ENCODE results near the gene GAMT. TPM values are rescaled to one million over a fixed set of nuclear protein-coding genes. Genes with fewer than 3 reads are reported as not detected.

GAMT gene
- total and polyA plus RNA-seq, 2 of the 13 experiments (the other 11 are each of a cell fraction or from before 2014, with no cell fraction given) = 115 to 124 TPM

DNA sequence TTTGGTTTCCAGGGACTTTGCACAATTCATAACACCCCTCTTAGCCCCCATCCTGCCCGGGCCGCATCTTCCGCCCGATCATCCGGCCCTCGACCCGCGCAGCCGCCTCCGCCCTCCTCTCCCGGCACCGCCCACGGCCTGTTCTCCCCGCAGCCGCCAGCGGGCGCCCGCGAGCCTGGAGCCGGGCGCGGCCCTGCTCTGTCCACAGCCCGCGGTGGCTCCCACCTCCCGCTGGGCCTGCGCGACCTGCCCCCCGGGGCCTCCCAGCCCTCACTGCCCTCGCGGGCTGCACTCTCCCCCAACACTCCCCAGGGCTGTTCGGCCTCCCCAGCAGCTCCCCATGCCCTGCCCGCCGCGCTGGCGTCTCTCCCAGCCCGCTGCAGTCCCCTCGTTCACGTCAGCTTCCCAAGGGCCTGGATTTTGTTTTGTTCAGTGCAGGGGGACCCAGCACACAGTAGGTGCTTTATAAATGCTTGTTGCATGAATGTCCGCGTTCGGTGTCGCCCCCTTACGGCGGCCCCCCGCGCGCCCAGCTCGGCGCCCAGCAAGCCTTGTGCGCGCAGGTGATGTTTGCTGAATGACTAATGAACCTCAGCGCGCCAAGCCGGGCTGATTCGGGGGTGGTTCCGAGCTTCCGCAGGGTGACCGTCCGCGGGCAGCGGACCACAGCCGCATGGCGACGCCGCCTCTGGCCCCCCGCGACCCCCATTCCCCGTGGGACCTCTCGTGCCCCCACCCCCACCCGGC is 44.0 kb upstream of the GAMT start (continued):
- TF ChIP-seq, protein P1, sequence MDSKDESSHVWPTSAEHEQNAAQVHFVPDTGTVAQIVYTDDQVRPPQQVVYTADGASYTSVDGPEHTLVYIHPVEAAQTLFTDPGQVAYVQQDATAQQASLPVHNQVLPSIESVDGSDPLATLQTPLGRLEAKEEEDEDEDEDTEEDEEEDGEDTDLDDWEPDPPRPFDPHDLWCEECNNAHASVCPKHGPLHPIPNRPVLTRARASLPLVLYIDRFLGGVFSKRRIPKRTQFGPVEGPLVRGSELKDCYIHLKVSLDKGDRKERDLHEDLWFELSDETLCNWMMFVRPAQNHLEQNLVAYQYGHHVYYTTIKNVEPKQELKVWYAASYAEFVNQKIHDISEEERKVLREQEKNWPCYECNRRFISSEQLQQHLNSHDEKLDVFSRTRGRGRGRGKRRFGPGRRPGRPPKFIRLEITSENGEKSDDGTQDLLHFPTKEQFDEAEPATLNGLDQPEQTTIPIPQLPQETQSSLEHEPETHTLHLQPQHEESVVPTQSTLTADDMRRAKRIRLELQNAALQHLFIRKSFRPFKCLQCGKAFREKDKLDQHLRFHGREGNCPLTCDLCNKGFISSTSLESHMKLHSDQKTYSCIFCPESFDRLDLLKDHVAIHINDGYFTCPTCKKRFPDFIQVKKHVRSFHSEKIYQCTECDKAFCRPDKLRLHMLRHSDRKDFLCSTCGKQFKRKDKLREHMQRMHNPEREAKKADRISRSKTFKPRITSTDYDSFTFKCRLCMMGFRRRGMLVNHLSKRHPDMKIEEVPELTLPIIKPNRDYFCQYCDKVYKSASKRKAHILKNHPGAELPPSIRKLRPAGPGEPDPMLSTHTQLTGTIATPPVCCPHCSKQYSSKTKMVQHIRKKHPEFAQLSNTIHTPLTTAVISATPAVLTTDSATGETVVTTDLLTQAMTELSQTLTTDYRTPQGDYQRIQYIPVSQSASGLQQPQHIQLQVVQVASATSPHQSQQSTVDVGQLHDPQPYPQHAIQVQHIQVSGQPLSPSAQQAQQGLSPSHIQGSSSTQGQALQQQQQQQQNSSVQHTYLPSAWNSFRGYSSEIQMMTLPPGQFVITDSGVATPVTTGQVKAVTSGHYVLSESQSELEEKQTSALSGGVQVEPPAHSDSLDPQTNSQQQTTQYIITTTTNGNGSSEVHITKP (CRISPR knock-in tag; IDR thresholded peaks at IDR 0.05; ENCODE audit: low read depth) = no peak
- TF ChIP-seq RBAK (CRISPR knock-in tag; IDR thresholded peaks at IDR 0.05) = no peak
- TF ChIP-seq, protein P2, sequence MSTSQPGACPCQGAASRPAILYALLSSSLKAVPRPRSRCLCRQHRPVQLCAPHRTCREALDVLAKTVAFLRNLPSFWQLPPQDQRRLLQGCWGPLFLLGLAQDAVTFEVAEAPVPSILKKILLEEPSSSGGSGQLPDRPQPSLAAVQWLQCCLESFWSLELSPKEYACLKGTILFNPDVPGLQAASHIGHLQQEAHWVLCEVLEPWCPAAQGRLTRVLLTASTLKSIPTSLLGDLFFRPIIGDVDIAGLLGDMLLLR (CRISPR knock-in tag; IDR thresholded peaks at IDR 0.05) = no peak
- TF ChIP-seq, protein P3, sequence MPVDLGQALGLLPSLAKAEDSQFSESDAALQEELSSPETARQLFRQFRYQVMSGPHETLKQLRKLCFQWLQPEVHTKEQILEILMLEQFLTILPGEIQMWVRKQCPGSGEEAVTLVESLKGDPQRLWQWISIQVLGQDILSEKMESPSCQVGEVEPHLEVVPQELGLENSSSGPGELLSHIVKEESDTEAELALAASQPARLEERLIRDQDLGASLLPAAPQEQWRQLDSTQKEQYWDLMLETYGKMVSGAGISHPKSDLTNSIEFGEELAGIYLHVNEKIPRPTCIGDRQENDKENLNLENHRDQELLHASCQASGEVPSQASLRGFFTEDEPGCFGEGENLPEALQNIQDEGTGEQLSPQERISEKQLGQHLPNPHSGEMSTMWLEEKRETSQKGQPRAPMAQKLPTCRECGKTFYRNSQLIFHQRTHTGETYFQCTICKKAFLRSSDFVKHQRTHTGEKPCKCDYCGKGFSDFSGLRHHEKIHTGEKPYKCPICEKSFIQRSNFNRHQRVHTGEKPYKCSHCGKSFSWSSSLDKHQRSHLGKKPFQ (CRISPR knock-in tag; IDR thresholded peaks at IDR 0.05; ENCODE audit: insufficient replicate concordance) = no peak
- TF ChIP-seq SP5 (CRISPR knock-in tag; IDR thresholded peaks at IDR 0.05; ENCODE audit: borderline replicate concordance, low read depth) = peak; percentile 33; the same call in 1 of the 2 replicates
- TF ChIP-seq, protein P4, sequence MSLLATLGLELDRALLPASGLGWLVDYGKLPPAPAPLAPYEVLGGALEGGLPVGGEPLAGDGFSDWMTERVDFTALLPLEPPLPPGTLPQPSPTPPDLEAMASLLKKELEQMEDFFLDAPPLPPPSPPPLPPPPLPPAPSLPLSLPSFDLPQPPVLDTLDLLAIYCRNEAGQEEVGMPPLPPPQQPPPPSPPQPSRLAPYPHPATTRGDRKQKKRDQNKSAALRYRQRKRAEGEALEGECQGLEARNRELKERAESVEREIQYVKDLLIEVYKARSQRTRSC (CRISPR knock-in tag; IDR thresholded peaks at IDR 0.05; ENCODE audit: low read depth) = no peak
- TF ChIP-seq, protein P5, sequence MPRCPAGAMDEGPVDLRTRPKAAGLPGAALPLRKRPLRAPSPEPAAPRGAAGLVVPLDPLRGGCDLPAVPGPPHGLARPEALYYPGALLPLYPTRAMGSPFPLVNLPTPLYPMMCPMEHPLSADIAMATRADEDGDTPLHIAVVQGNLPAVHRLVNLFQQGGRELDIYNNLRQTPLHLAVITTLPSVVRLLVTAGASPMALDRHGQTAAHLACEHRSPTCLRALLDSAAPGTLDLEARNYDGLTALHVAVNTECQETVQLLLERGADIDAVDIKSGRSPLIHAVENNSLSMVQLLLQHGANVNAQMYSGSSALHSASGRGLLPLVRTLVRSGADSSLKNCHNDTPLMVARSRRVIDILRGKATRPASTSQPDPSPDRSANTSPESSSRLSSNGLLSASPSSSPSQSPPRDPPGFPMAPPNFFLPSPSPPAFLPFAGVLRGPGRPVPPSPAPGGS (CRISPR knock-in tag; IDR thresholded peaks at IDR 0.05) = no peak
- no peak for TF ChIP-seq ZFP82 (CRISPR knock-in tag; IDR thresholded peaks at IDR 0.05; ENCODE audit: borderline replicate concordance)
- TF ChIP-seq ZNF264 (CRISPR knock-in tag; IDR thresholded peaks at IDR 0.05) = no peak
- TF ChIP-seq, protein P6, sequence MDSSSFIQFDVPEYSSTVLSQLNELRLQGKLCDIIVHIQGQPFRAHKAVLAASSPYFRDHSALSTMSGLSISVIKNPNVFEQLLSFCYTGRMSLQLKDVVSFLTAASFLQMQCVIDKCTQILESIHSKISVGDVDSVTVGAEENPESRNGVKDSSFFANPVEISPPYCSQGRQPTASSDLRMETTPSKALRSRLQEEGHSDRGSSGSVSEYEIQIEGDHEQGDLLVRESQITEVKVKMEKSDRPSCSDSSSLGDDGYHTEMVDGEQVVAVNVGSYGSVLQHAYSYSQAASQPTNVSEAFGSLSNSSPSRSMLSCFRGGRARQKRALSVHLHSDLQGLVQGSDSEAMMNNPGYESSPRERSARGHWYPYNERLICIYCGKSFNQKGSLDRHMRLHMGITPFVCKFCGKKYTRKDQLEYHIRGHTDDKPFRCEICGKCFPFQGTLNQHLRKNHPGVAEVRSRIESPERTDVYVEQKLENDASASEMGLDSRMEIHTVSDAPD (CRISPR knock-in tag; IDR thresholded peaks at IDR 0.05) = no peak
- TF ChIP-seq, protein P7, sequence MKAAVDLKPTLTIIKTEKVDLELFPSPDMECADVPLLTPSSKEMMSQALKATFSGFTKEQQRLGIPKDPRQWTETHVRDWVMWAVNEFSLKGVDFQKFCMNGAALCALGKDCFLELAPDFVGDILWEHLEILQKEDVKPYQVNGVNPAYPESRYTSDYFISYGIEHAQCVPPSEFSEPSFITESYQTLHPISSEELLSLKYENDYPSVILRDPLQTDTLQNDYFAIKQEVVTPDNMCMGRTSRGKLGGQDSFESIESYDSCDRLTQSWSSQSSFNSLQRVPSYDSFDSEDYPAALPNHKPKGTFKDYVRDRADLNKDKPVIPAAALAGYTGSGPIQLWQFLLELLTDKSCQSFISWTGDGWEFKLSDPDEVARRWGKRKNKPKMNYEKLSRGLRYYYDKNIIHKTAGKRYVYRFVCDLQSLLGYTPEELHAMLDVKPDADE (CRISPR knock-in tag; IDR thresholded peaks at IDR 0.05) = no peak
- no peak for TF ChIP-seq NFRKB (IDR thresholded peaks at IDR 0.05)
- TF ChIP-seq, protein P8, sequence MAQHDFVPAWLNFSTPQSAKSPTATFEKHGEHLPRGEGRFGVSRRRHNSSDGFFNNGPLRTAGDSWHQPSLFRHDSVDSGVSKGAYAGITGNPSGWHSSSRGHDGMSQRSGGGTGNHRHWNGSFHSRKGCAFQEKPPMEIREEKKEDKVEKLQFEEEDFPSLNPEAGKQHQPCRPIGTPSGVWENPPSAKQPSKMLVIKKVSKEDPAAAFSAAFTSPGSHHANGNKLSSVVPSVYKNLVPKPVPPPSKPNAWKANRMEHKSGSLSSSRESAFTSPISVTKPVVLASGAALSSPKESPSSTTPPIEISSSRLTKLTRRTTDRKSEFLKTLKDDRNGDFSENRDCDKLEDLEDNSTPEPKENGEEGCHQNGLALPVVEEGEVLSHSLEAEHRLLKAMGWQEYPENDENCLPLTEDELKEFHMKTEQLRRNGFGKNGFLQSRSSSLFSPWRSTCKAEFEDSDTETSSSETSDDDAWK (CRISPR knock-in tag; IDR thresholded peaks at IDR 0.05) = no peak
- no peak for TF ChIP-seq FLYWCH1 (CRISPR knock-in tag; IDR thresholded peaks at IDR 0.05)
- peak; percentile 99 for TF ChIP-seq ZKSCAN1 (IDR thresholded peaks at IDR 0.05; ENCODE audit: low read length)
- no peak for TF ChIP-seq ZNF605 (CRISPR knock-in tag; IDR thresholded peaks at IDR 0.05)

Measured in HepG2 (cell line).